Neural progenitor cell (in vitro differentiated cells): ENCODE data around the gene YPEL2. TPM values are rescaled to one million over a fixed set of nuclear protein-coding genes. Genes with fewer than 3 reads are reported as not detected.

Experiments used
- DNase-seq: peaks from one replicate; pipeline ENCODE4 v3.0.0-alpha.2; 2016; ENCODE audit warnings: low spot score
- H2AFZ ChIP-seq: fragments of 200-600 bp; sonication (generic); replicated peaks from 2 replicates; pipeline ENCODE4 v1.6.1; 2016; ENCODE audit warnings: antibody characterized with exemption
- H3F3A ChIP-seq: fragments of 200-600 bp; sonication (generic); 2 replicates; pipeline ENCODE4 v1.6.1; 2016; ENCODE audit warnings: antibody characterized with exemption, low read depth
- H3K27ac ChIP-seq: fragments of 200-600 bp; sonication (generic); 2 replicates; pipeline ENCODE4 v1.5.1; 2016; ENCODE audit warnings: mild to moderate bottlenecking
- H3K27me3 ChIP-seq: fragments of 200-600 bp; sonication (generic); 2 replicates; pipeline ENCODE4 v1.6.1; 2016; ENCODE audit warnings: mild to moderate bottlenecking, moderate library complexity
- H3K36me3 ChIP-seq: fragments of 200-600 bp; sonication (generic); 2 replicates; pipeline ENCODE4 v1.5.1; 2016
- H3K4me1 ChIP-seq: fragments of 200-600 bp; sonication (generic); 2 replicates; pipeline ENCODE4 v1.6.1; 2016; ENCODE audit warnings: mixed run types
- H3K4me2 ChIP-seq: fragments of 200-600 bp; sonication (generic); 2 replicates; pipeline ENCODE4 v1.6.1; 2016
- H3K4me3 ChIP-seq: fragments of 200-600 bp; sonication (generic); 2 replicates; pipeline ENCODE4 v1.5.1; 2016
- H3K79me2 ChIP-seq: fragments of 200-600 bp; sonication (generic); 2 replicates; pipeline ENCODE4 v1.6.1; 2016; ENCODE audit warnings: low read depth
- H3K9ac ChIP-seq: fragments of 200-600 bp; sonication (generic); 2 replicates; pipeline ENCODE4 v1.6.1; 2016
- H3K9me3 ChIP-seq: fragments of 200-600 bp; sonication (generic); 2 replicates; pipeline ENCODE4 v1.5.1; 2016; ENCODE audit warnings: low read depth
- H4K20me1 ChIP-seq: fragments of 200-600 bp; sonication (generic); 2 replicates; pipeline ENCODE4 v1.6.1; 2016; ENCODE audit warnings: low read depth
- H3K27ac Mint-ChIP-seq: 3 replicates; pipeline ENCODE4 v1.8.0; 2021; ENCODE audit warnings: mixed read lengths
- H3K27me3 Mint-ChIP-seq: 2 replicates; pipeline ENCODE4 v1.8.0; 2022; ENCODE audit warnings: low read depth, mild to moderate bottlenecking, inconsistent platforms, moderate library complexity, mixed read lengths; ENCODE audit not compliant: insufficient read depth
- H3K36me3 Mint-ChIP-seq: 3 replicates; pipeline ENCODE4 v1.8.0; 2021; ENCODE audit warnings: mixed read lengths
- H3K4me1 Mint-ChIP-seq: 3 replicates; pipeline ENCODE4 v1.8.0; 2021; ENCODE audit warnings: mixed read lengths
- H3K4me3 Mint-ChIP-seq: 3 replicates; pipeline ENCODE4 v1.8.0; 2021; ENCODE audit warnings: mild to moderate bottlenecking, moderate library complexity, mixed read lengths
- H3K9me3 Mint-ChIP-seq: 3 replicates; pipeline ENCODE4 v1.8.0; 2020; ENCODE audit warnings: mixed read lengths
- CTCF ChIP-seq: fragments of 200-600 bp; sonication (generic); IDR thresholded peaks from 2 replicates; pipeline ENCODE4 v1.5.1; 2017; ENCODE audit warnings: antibody characterized with exemption, mild to moderate bottlenecking
- EZH2 ChIP-seq: fragments of 200-600 bp; sonication (generic); IDR thresholded peaks from 2 replicates; pipeline ENCODE4 v1.6.1; 2017; ENCODE audit warnings: antibody characterized with exemption, mild to moderate bottlenecking, moderate library complexity
- EZH2phosphoT487 ChIP-seq: fragments of 200-600 bp; sonication (generic); IDR thresholded peaks from 2 replicates; pipeline ENCODE4 v1.6.1; 2017; ENCODE audit warnings: antibody characterized with exemption
- total RNA-seq: library from RNA; depleted of rRNA; stranded (reverse); fragments of >200 nt; gene quantifications from 2 replicates; pipeline ENCODE4 v1.2.3, GENCODE V29; 2015; ENCODE audit warnings: low replicate concordance

The YPEL2 gene
- total RNA-seq, 1 donor from 2014 or later, result 38.0 TPM

GRCh38 chr17:59427996-59428395 lies 96.5 kb downstream of the YPEL2 start:
- H3K27me3 Mint-ChIP-seq, result no peaks in the 10 kb centered on the region
- H3K9me3 Mint-ChIP-seq, result peaks cover 4% of the 10 kb centered on the region
- no peaks in the 10 kb centered on the region for H3K36me3 ChIP-seq
- TF ChIP-seq CTCF, result no peak
- no peak for TF ChIP-seq EZH2
- TF ChIP-seq EZH2phosphoT487, result no peak
- H3K9ac ChIP-seq, result no peak overlapping the region
- H3K27me3 ChIP-seq, result no peaks in the 10 kb centered on the region
- H4K20me1 ChIP-seq, result no peaks in the 10 kb centered on the region
- H3K4me3 ChIP-seq, result no peak overlapping the region
- H3K9me3 ChIP-seq, result no peaks in the 10 kb centered on the region
- DNase-seq, result no peak
- H3K4me1 ChIP-seq, result peaks cover 5% of the 10 kb centered on the region
- no peak overlapping the region for H3K27ac ChIP-seq
- H3K4me3 Mint-ChIP-seq, result no peak overlapping the region
- H3K4me2 ChIP-seq, result no peak overlapping the region
- H3K27ac Mint-ChIP-seq, result peak overlapping the region; percentile 90
- H3K79me2 ChIP-seq, result no peaks in the 10 kb centered on the region
- peaks cover 31% of the 10 kb centered on the region for H3K4me1 Mint-ChIP-seq
- no peaks in the 10 kb centered on the region for H3F3A ChIP-seq
- no peak overlapping the region for H2AFZ ChIP-seq
- H3K36me3 Mint-ChIP-seq, result no peaks in the 10 kb centered on the region

GRCh38 chr17:59428916-59429485 lies 97.5 kb downstream of the YPEL2 start:
- Histone ChIP-seq H3K36me3 (no peaks in the 10 kb centered on the region), H3K9ac (no peak overlapping the region), H3K79me2 (no peaks in the 10 kb centered on the region), H3K27ac (no peak overlapping the region), H3K4me2 (no peak overlapping the region), H3K27me3 (no peaks in the 10 kb centered on the region), H4K20me1 (no peaks in the 10 kb centered on the region), H3K9me3 (no peaks in the 10 kb centered on the region), H3K4me3 (no peak overlapping the region), H2AFZ (no peak overlapping the region), H3F3A (no peaks in the 10 kb centered on the region), H3K4me1 (peaks cover 5% of the 10 kb centered on the region)
- DNase-seq, result no peak
- H3K9me3 Mint-ChIP-seq, result peaks cover 4% of the 10 kb centered on the region
- no peaks in the 10 kb centered on the region for H3K27me3 Mint-ChIP-seq
- H3K4me1 Mint-ChIP-seq, result peaks cover 32% of the 10 kb centered on the region
- no peak overlapping the region for H3K27ac Mint-ChIP-seq
- no peak overlapping the region for H3K4me3 Mint-ChIP-seq
- H3K36me3 Mint-ChIP-seq, result no peaks in the 10 kb centered on the region
- TF ChIP-seq EZH2, result no peak
- TF ChIP-seq EZH2phosphoT487, result no peak
- no peak for TF ChIP-seq CTCF

- Mint-ChIP-seq H3K9me3 (peaks cover 4% of the 10 kb centered on the region), H3K36me3 (no peaks in the 10 kb centered on the region), H3K4me1 (peaks cover 20% of the 10 kb centered on the region), H3K4me3 (no peak overlapping the region), H3K27ac (no peak overlapping the region), H3K27me3 (no peaks in the 10 kb centered on the region)
- Histone ChIP-seq H3K27me3 (no peaks in the 10 kb centered on the region), H3K79me2 (no peaks in the 10 kb centered on the region), H3K4me3 (no peak overlapping the region), H2AFZ (no peak overlapping the region), H3K9me3 (no peaks in the 10 kb centered on the region), H3K36me3 (no peaks in the 10 kb centered on the region), H3K4me1 (no peaks in the 10 kb centered on the region), H4K20me1 (no peaks in the 10 kb centered on the region), H3K27ac (no peak overlapping the region), H3F3A (no peaks in the 10 kb centered on the region), H3K9ac (no peak overlapping the region), H3K4me2 (no peak overlapping the region)
- DNase-seq, result no peak
- TF ChIP-seq CTCF (no peak), EZH2phosphoT487 (no peak), EZH2 (no peak)
These were observed 100.1 kb downstream of the YPEL2 start for GRCh38 chr17:59431601-59432000.
